ENCODE results near the gene OR56A5. TPM values are rescaled to one million over a fixed set of nuclear protein-coding genes. Genes with fewer than 3 reads are reported as not detected.
"Not testable (repeated sequence)": the region's sequence is repeated elsewhere in the genome, so short reads cannot be mapped to it uniquely, and the experiment has no call there.

Gene OR56A5
- total and polyA plus RNA-seq, 2 of the 13 experiments (the other 11 are each of a cell fraction or from before 2014, with no cell fraction given) = not detected

- H3K9ac ChIP-seq (ENCODE audit: insufficient read depth, low read depth, low read length) = no peak overlapping the region
- ChIA-PET CTCF (ENCODE audit: low intra/inter-chr PET ratio, low total read pairs) (no interaction called here), POLR2A (no interaction called here)
- WGBS (ENCODE audit: low lambda C conversion rate) = 2% methylated on average over 2 of the region's 2 CpGs
- H3K4me1 ChIP-seq (ENCODE audit: insufficient read depth, low read length) = no peaks in the 10 kb centered on the region
- no peak for FAIRE-seq
- no peak overlapping the region for H3K4me2 ChIP-seq (ENCODE audit: low read depth, low read length)
- no peaks in the 10 kb centered on the region for H3K36me3 ChIP-seq (replicated peaks in 1 of 2; ENCODE audit: control insufficient read depth in 1 of 2, insufficient read depth in 2 of 2, low read length in 2 of 2)
- no peak for ATAC-seq
- no peaks in the 10 kb centered on the region for H3K79me2 ChIP-seq (ENCODE audit: insufficient read depth, low read length)
- H2AFZ ChIP-seq (ENCODE audit: low read length) = no peak overlapping the region
- no peak overlapping the region for H3K4me3 ChIP-seq (replicated peaks in 1 of 3; ENCODE audit: insufficient read depth in 1 of 3, low read depth in 2 of 3, low read length in 3 of 3)
- DNase-seq (ENCODE audit: low spot score) = no peak
- in situ Hi-C loops (cut with HindIII; ENCODE audit: extremely low pct_ligation_motif_present, low pct_unique_long_range_greater_than_20kb) = no loop called here
- H3K27me3 ChIP-seq (ENCODE audit: control insufficient read depth in 1 of 2, insufficient read depth in 2 of 2, low read length in 2 of 2) = no peaks in the 10 kb centered on the region
- H3K9me3 ChIP-seq (ENCODE audit: low read length) = peaks cover 13% of the 10 kb centered on the region
- no peaks in the 10 kb centered on the region for H4K20me1 ChIP-seq (ENCODE audit: insufficient read depth, low read length)
- TF ChIP-seq ZNF407 (CRISPR knock-in tag; IDR thresholded peaks at IDR 0.05; ENCODE audit: not compliant biosample characterization) (no peak), MAFK (conservative IDR thresholded peaks at IDR 0.05 in 1 of 2, IDR thresholded peaks at IDR 0.05 in 1 of 2; ENCODE audit: low read length in 2 of 2) (peak; percentile 36 to 66; a peak in 3 of 4 replicates)
- H3K27ac ChIP-seq (ENCODE audit: extremely low read length, insufficient read depth, low read length) = no peak overlapping the region
- intact Hi-C loops (cut with micrococcal nuclease; ENCODE audit: unreplicated experiment) = no loop called here
- BruUV-seq (replicated peaks) = no TSS peak
These were observed 1.3 kb downstream of the OR56A5 start for GRCh38 chr11:5966958-5967357.

DNA sequence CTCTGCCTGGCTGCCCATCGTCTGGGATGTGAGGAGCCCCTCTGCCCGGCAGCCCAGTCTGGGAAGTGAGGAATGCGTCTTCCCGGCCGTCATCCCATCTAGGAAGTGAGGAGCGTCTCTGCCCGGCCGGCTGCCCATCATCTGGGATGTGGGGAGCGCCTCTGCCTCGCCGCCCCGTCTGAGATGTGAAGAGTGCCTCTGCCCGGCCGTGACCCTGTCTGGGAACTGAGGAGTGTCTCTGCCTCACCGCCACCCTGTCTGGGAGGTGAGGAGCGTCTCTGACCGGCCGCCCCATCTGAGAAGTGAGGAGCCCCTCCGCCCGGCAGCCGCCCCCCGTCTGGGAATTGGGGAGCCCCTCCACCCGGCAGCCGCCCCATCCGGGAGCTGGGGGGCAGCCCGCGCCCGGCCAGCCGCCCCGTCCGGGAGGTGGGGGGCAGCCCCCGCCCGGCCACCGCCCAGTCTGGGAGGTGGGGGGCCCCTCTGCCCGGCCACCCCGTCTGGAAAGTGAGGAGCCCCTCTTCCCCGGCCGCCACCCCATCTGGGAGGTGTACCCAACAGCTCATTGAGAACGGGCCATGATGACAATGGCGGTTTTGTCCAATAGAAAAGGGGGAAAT is 7.5 kb downstream of the OR56A5 start:
- CTCF ChIA-PET (ENCODE audit: low intra/inter-chr PET ratio, low total read pairs); H2AFZ ChIP-seq (ENCODE audit: low read length); H3K79me2 ChIP-seq (ENCODE audit: insufficient read depth, low read length); H3K36me3 ChIP-seq (replicated peaks in 1 of 2; ENCODE audit: control insufficient read depth in 1 of 2, insufficient read depth in 2 of 2, low read length in 2 of 2); FAIRE-seq; H3K4me2 ChIP-seq (ENCODE audit: low read depth, low read length); H3K27ac ChIP-seq (ENCODE audit: extremely low read length, insufficient read depth, low read length); POLR2A ChIA-PET; ATAC-seq; H3K4me3 ChIP-seq (replicated peaks in 1 of 3; ENCODE audit: insufficient read depth in 1 of 3, low read depth in 2 of 3, low read length in 3 of 3); H3K4me1 ChIP-seq (ENCODE audit: insufficient read depth, low read length); in situ Hi-C loops (cut with HindIII; ENCODE audit: extremely low pct_ligation_motif_present, low pct_unique_long_range_greater_than_20kb); H3K9ac ChIP-seq (ENCODE audit: insufficient read depth, low read depth, low read length); H3K27me3 ChIP-seq (ENCODE audit: control insufficient read depth in 1 of 2, insufficient read depth in 2 of 2, low read length in 2 of 2); intact Hi-C loops (cut with micrococcal nuclease; ENCODE audit: unreplicated experiment); DNase-seq (ENCODE audit: low spot score); H4K20me1 ChIP-seq (ENCODE audit: insufficient read depth, low read length); BruUV-seq (replicated peaks): not testable (repeated sequence)
- peaks cover 22% of the 10 kb centered on the region for H3K9me3 ChIP-seq (ENCODE audit: low read length)
- WGBS (ENCODE audit: low lambda C conversion rate) = 23% methylated on average over 4 of the region's 40 CpGs
